HL-60 (cell line): ENCODE measurements around the gene TMEM45A.

Experiments
- GABPA ChIP-seq: IDR thresholded peaks from 2 replicates; pipeline ENCODE4 v1.6.1; 2012; ENCODE audit warnings: low read depth
- REST ChIP-seq: IDR thresholded peaks from 2 replicates; pipeline ENCODE4 v1.6.1; 2012; ENCODE audit warnings: low read depth; ENCODE audit not compliant: insufficient replicate concordance
- TF ChIP-seq, protein P1 (sequence below): IDR thresholded peaks from one replicate; pipeline ENCODE4 v1.5.1; 2011; ENCODE audit warnings: low read length, control low read depth, inconsistent platforms; ENCODE audit not compliant: insufficient read depth

DNA sequence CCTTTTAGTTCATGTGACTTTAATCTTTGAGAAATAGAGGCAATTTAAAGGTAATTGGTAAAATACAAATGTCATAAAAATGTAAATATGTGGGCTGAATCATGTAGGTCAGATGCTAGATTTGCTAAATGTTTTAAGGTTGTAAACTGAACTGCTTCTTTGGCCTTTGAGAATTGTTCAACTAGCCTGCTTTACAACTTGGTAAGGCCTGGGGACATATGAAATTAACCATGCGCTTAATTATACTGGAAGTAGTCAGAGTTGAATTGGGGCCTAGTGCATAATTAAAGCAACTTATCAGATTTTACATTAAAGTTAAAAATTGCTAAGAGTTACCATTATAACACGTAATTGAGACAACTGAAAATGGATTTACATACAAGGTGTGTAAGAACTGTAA is 21.0 kb upstream of the TMEM45A start:
- TF ChIP-seq, protein P1, sequence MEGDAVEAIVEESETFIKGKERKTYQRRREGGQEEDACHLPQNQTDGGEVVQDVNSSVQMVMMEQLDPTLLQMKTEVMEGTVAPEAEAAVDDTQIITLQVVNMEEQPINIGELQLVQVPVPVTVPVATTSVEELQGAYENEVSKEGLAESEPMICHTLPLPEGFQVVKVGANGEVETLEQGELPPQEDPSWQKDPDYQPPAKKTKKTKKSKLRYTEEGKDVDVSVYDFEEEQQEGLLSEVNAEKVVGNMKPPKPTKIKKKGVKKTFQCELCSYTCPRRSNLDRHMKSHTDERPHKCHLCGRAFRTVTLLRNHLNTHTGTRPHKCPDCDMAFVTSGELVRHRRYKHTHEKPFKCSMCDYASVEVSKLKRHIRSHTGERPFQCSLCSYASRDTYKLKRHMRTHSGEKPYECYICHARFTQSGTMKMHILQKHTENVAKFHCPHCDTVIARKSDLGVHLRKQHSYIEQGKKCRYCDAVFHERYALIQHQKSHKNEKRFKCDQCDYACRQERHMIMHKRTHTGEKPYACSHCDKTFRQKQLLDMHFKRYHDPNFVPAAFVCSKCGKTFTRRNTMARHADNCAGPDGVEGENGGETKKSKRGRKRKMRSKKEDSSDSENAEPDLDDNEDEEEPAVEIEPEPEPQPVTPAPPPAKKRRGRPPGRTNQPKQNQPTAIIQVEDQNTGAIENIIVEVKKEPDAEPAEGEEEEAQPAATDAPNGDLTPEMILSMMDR = no peak
- TF ChIP-seq REST = no peak
- TF ChIP-seq GABPA = no peak
